ENCODE data around the gene MAP6D1. TPM values are rescaled to one million over a fixed set of nuclear protein-coding genes. Genes with fewer than 3 reads are reported as not detected.

MAP6D1 gene
- total and polyA plus RNA-seq, 2 of the 4 experiments (the other 2 are of a cell fraction): 2.7 to 5.2 TPM

DNA sequence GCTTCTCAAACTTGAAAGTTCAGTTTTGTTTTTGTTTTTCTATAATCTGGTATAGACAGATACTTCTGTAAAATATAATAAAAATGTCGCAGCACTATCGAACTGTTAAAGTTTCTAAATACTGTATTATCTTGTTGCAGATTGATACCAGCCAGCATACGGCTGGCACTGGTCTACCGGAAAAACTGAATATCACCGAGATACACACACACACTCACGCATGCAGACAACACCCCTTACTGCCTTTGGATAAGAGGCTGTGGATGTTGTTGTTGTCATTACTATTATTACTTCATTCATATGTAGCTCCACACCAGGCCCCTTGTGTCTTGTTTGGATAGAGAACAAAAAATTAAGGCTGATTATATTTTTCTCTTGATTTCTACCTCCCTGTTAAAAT lies 32.4 kb downstream of the MAP6D1 start:
- Histone ChIP-seq H3K9me1 (ENCODE audit: insufficient read depth, low read length) (no peaks in the 10 kb centered on the region), H3K36me3 (ENCODE audit: control insufficient read depth, insufficient read depth, low read length) (peaks cover 44% of the 10 kb centered on the region), H4K20me1 (ENCODE audit: insufficient read depth, low read length) (no peaks in the 10 kb centered on the region), H3K79me1 (ENCODE audit: low read depth in 1 of 2, low read length in 2 of 2) (peaks cover 18 to 29% of the 10 kb centered on the region in 2 experiments), H3K18ac (ENCODE audit: low read depth, low read length) (no peak overlapping the region), H3K27me3 (ENCODE audit: control insufficient read depth, insufficient read depth, low read length) (no peaks in the 10 kb centered on the region), H3K27ac (ENCODE audit: insufficient read depth, low read length) (no peak overlapping the region), H4K5ac (ENCODE audit: low read depth, low read length) (no peak overlapping the region), H2BK120ac (ENCODE audit: low read depth, low read length) (no peak overlapping the region), H3K56ac (ENCODE audit: extremely low read depth, insufficient read depth, low read length) (no peak overlapping the region), H3K23ac (ENCODE audit: low read depth, low read length) (no peak overlapping the region), H3K9me3 (ENCODE audit: control insufficient read depth, insufficient read depth, low read length) (no peaks in the 10 kb centered on the region), H3K4me2 (ENCODE audit: low read depth, low read length) (no peak overlapping the region), H3K4me1 (ENCODE audit: control insufficient read depth, insufficient read depth, low read length) (no peaks in the 10 kb centered on the region), H3K4ac (ENCODE audit: low read depth, low read length) (no peak overlapping the region), H4K8ac (ENCODE audit: low read depth in 2 of 2, low read length in 2 of 2) (no peak overlapping the region), H3K14ac (replicated peaks; ENCODE audit: low read depth, low read length) (no peak overlapping the region), H2BK20ac (ENCODE audit: low read depth, low read length) (no peak overlapping the region), H4K91ac (ENCODE audit: insufficient read depth, low read depth, low read length) (no peak overlapping the region), H2BK5ac (ENCODE audit: low read depth, low read length, poor library complexity, severe bottlenecking) (no peak overlapping the region), H2BK15ac (ENCODE audit: low read depth, low read length) (no peak overlapping the region), H2AK5ac (ENCODE audit: low read depth, low read length) (no peak overlapping the region), H2AK9ac (replicated peaks; ENCODE audit: low read depth, low read length, poor library complexity) (no peak overlapping the region), H3K9ac (ENCODE audit: low read depth, low read length) (no peak overlapping the region), H2AFZ (replicated peaks; ENCODE audit: low read length, poor library complexity) (no peak overlapping the region), H3K4me3 (ENCODE audit: insufficient read depth, low read depth, low read length) (no peak overlapping the region)
- CTCF ChIA-PET: interaction anchor here (0.9 kb wide), 1 partner anchor 22 kb away, joined by 3 read pairs; no protein-coding TSS in a partner anchor
- no TSS peak for BruUV-seq (replicated peaks)
- in situ Hi-C loops (cut with MboI; ENCODE audit: low sequenced_read_pairs): no loop called here
- ATAC-seq (ENCODE audit: low read depth) (no peak), DNase-seq (no peak)
- intact Hi-C loops (cut with micrococcal nuclease): no loop called here
- WGBS, 2 experiments (ENCODE audit: extremely low coverage in 2 of 2, insufficient read length in 1 of 2): no CpG with 5 or more reads among the region's 6 CpGs
- POLR2A ChIA-PET (ENCODE audit: unreplicated experiment): no interaction called here
- dilution Hi-C loops (cut with HindIII; ENCODE audit: low sequenced_read_pairs, unreplicated experiment): no loop called here
- no peak for TF ChIP-seq RAD21 (IDR thresholded peaks at IDR 0.05; ENCODE audit: low read length)
- no peak for TF ChIP-seq BHLHE40 (IDR thresholded peaks at IDR 0.05; ENCODE audit: low read depth, low read length)
- TF ChIP-seq NFE2L2 (IDR thresholded peaks at IDR 0.05; ENCODE audit: low read depth, low read length): no peak
- no peak for TF ChIP-seq FOS (IDR thresholded peaks at IDR 0.05; ENCODE audit: low read depth, low read length)
- no peak for TF ChIP-seq CEBPB (IDR thresholded peaks at IDR 0.05; ENCODE audit: low read depth, low read length)

Measured in IMR-90 (cell line).